Activated B cell treated with CpG ODN at 0.5 μM for 24 hours (primary cell): ENCODE data around the gene NKIRAS2. TPM values are rescaled to one million over a fixed set of nuclear protein-coding genes. Genes with fewer than 3 reads are reported as not detected.

Source experiments
- ATAC-seq: fragments of 200-7000 bp; cut with Tn5 transposase; one replicate; pipeline ENCODE4 v1.10.0; 2021; ENCODE audit warnings: low read depth, mild to moderate bottlenecking, moderate library complexity
- CTCF ChIA-PET: fragments of 350-600 bp; sonication (Branson Sonifier 250); formaldehyde crosslinking; loops from one replicate; lab custom pipeline; 2021; ENCODE audit warnings: antibody characterized with exemption; lab: Charles Lee
- POLR2A ChIA-PET: fragments of 350-600 bp; sonication (Branson Sonifier 250); formaldehyde crosslinking; loops from one replicate; lab custom pipeline; 2021; ENCODE audit warnings: antibody characterized with exemption; lab: Charles Lee
- DNase-seq: peaks from one replicate; pipeline ENCODE4 v3.0.0; 2022
- H3K27ac Mint-ChIP-seq: one replicate; pipeline ENCODE4 v1.8.0; 2020; ENCODE audit warnings: mixed read lengths
- H3K27me3 Mint-ChIP-seq: one replicate; pipeline ENCODE4 v1.8.0; 2021; ENCODE audit warnings: mixed read lengths
- H3K36me3 Mint-ChIP-seq: one replicate; pipeline ENCODE4 v1.8.0; 2021; ENCODE audit warnings: low read depth, mixed read lengths
- H3K4me1 Mint-ChIP-seq: one replicate; pipeline ENCODE4 v1.8.0; 2021; ENCODE audit warnings: mixed read lengths
- H3K4me3 Mint-ChIP-seq: one replicate; pipeline ENCODE4 v1.8.0; 2020; ENCODE audit warnings: mild to moderate bottlenecking, mixed read lengths
- H3K9me3 Mint-ChIP-seq: one replicate; pipeline ENCODE4 v1.8.0; 2020; ENCODE audit warnings: mixed read lengths
- intact Hi-C: fragments of 100-400 bp; cut with micrococcal nuclease; formaldehyde crosslinking; loops from one replicate; pipeline ENCODE4 v1.15.1; 2024
- total RNA-seq: library from RNA; stranded (reverse); gene quantifications from 2 replicates; pipeline ENCODE4 v1.2.3, GENCODE V29; 2022
- TF ChIP-seq, protein P1 (sequence below): fragments of 200-600 bp; IDR thresholded peaks from one replicate; pipeline ENCODE4 v1.8.0; 2022; ENCODE audit warnings: antibody characterized with exemption, mild to moderate bottlenecking

Gene NKIRAS2
- total RNA-seq: 23.9 and 25.8 TPM in 2 replicates

DNA sequence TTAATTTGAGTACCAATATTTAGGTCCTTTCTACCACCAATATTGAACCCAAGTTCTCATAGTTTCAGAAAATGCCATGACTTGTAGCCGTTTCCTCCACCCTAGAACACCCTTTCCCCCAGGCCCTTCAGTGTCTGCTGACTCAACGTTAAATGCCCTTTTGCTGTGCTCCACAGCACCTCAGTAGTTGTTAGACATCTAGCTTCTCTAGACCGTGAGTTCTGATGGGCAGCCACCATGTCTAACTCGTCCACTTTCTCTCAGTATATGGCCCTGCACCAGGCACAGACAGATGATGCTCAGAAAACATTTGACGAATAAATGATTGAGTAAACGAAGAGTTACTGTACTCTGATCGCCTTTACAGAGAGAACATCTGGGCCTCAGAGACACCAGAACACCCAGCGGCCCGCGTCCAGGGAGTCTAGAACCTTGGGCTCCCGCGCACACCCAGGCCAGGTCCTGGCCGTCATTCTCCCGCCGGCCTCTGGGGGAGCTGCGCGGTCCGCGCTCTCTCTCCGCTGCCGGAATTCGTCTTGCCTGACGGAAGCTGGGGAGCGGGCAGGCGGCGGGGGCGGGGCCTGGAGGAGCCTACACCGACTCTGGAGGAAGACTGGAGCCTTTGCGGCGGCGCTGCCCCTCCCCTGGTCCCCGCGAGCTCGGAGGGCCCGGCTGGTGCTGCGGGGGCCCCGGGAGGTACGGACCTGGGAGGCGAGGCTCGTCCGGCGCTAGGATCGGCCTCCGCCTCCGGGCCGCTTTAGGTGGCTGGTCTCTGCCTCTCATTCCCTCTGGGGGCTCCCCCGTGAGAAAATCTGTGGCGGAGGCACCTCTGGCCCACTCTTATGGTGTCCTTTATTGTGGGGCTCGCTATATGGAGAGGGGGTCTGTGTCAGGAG is at the start of gene NKIRAS2:
Gene NKIRAS2, plus strand, starts transcription at position 582 of the 896 bp plus-strand sequence. CDS start 1,488 bp downstream, outside the sequence.
- peaks cover 70% of the 10 kb centered on the region for H3K4me1 Mint-ChIP-seq
- H3K27ac Mint-ChIP-seq: peak within 1 kb of the TSS; percentile 82

DNA sequence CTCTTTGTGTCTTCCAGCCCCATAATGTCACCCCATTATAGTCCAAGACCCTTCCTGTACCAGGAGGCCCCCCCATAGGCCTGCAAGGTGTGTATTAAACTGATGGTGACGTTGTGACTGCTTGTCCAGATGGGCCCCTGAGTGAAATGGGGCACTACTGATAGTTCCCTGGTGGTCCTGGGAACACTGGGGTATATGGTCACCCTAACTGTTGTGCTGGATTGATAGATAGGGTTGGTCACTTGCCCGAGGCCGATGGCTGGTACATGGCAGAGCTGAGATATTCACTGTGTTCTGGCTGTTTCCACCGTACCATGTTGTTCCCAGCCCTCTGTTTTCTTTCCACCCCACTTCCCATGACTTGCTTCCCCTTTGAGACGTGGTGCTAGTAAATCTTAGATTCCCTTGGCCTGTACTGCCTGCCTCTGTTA is 49.0 kb upstream of the NKIRAS2 start:
- H3K4me1 Mint-ChIP-seq: peaks cover 53% of the 10 kb centered on the region
- TF ChIP-seq, protein P1, sequence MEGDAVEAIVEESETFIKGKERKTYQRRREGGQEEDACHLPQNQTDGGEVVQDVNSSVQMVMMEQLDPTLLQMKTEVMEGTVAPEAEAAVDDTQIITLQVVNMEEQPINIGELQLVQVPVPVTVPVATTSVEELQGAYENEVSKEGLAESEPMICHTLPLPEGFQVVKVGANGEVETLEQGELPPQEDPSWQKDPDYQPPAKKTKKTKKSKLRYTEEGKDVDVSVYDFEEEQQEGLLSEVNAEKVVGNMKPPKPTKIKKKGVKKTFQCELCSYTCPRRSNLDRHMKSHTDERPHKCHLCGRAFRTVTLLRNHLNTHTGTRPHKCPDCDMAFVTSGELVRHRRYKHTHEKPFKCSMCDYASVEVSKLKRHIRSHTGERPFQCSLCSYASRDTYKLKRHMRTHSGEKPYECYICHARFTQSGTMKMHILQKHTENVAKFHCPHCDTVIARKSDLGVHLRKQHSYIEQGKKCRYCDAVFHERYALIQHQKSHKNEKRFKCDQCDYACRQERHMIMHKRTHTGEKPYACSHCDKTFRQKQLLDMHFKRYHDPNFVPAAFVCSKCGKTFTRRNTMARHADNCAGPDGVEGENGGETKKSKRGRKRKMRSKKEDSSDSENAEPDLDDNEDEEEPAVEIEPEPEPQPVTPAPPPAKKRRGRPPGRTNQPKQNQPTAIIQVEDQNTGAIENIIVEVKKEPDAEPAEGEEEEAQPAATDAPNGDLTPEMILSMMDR: no peak
- H3K36me3 Mint-ChIP-seq: peaks cover 51% of the 10 kb centered on the region
- ATAC-seq (no peak), DNase-seq (no peak)
- no peak overlapping the region for H3K27ac Mint-ChIP-seq
- no peaks in the 10 kb centered on the region for H3K9me3 Mint-ChIP-seq
- POLR2A ChIA-PET: interaction anchor here (1.7 kb wide), 1 partner anchor 49 kb away, joined by 4 read pairs; the partner anchor contains the start of gene NKIRAS2
- no peak overlapping the region for H3K4me3 Mint-ChIP-seq
- intact Hi-C loops: no loop called here
- CTCF ChIA-PET: no interaction called here
- no peaks in the 10 kb centered on the region for H3K27me3 Mint-ChIP-seq

More for the DNA sequence above, at the start of gene NKIRAS2:
- ChIA-PET CTCF (interaction anchor here (0.6 to 2.1 kb wide), 11 partner anchors 11 to 211 kb away, joined by 3 to 10 read pairs (median 3); partner anchors contain the start of gene ACLY), POLR2A (interaction anchor here (0.7 to 1.9 kb wide), 14 partner anchors 10 to 175 kb away, joined by 3 to 17 read pairs (median 4); partner anchors contain the start of genes CNP, DHX58 and GHDC)
- intact Hi-C loops: loop anchor here (10.0 kb wide), 1 partner anchor 265 kb away; the partner anchor contains the start of gene STAT5A
- Mint-ChIP-seq H3K9me3 (no peaks in the 10 kb centered on the region), H3K4me3 (peak within 1 kb of the TSS; percentile 100), H3K27me3 (no peaks in the 10 kb centered on the region), H3K36me3 (peaks cover 49% of the 10 kb centered on the region)
- ATAC-seq (peak; percentile 77), DNase-seq (peak; percentile 91)
- TF ChIP-seq, protein P1: no peak

DNA sequence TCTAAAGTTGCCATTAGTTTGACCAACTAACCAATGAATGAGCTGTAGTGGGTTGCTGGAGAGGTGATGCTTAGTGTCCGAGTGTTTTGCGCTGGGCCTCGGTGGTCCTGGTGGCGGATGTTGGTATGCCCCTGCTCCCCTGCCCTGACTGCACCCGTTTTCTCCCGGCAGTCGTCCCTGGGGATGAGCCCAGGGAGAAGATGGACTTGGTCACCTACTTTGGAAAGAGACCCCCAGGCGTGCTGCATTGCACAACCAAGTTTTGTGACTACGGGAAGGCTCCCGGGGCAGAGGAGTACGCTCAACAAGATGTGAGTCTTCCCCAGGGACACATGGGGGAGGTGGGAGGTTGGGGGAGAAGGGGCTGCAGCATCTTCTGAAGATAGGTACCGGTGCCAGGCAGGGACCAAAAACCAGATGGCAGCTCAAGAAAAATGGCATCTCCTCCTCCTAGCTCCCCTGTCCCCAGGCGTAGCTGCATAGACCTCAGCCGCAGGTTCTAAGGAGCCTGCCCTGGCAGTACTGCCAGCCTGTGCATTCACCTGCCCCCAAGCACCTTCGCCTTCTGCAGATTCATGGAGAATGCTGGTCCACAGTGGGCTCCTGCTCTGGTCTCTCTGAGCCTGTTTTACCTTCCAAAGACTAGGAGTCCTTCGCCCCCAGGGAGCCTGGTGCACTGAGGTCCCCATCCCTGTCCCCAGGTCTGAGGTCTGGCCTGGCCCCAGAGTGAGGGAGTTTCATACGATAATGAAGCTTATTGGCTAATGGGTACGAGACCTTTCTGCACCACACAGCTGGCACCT is 48.0 kb upstream of the NKIRAS2 start:
- peaks cover 60% of the 10 kb centered on the region for H3K36me3 Mint-ChIP-seq
- ATAC-seq: no peak
- intact Hi-C loops: no loop called here

DNA sequence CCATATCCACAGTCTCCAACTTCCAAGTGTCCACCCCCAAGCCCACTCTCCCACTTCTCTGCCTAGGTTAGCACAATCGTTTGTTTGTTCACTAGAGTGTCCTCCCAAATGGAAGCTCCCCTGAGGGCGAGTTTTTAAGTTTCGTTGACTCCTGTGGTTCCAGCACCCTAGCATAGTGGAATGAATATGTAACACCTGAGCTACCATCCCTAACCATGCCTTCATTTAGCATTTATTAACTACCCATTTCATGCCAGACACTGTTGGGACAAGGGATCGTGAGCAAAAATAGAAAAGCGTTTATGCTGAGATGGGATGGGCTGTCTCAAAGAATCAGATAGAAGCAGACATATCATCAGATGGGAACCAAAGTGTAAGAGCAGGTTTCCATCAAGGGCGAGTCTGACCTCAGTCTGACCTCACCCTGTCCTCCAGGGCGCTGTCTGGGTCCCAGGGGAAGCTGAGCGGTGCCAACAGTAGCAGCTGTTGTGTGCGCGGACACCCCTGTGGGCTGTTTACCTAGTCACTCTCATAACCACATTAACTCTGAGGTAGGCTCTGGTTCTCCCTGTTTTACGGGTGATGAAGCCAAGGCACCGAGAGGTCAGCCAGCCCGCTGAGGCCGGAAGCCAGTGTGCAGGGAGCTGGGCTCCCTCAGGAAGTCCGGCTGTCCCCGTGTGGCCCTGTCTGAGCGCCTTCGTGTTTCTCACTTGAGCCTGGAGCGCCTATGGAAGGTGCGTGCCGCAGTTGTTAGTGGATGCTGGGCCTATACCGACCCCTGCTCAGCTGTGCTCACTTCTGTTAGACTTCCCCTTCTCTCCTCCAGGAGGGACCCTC is 47.1 kb upstream of the NKIRAS2 start:
- Mint-ChIP-seq H3K4me1 (peaks cover 61% of the 10 kb centered on the region), H3K36me3 (peaks cover 68% of the 10 kb centered on the region), H3K9me3 (no peaks in the 10 kb centered on the region), H3K4me3 (peak overlapping the region; percentile 25), H3K27me3 (no peaks in the 10 kb centered on the region), H3K27ac (peak overlapping the region; percentile 56)
- peak; percentile 30 for DNase-seq
- CTCF ChIA-PET: interaction anchor here (0.9 kb wide), 1 partner anchor 10 kb away, joined by 3 read pairs; no protein-coding TSS in a partner anchor
- intact Hi-C loops: no loop called here
- ATAC-seq: peak; percentile 87
- POLR2A ChIA-PET: interaction anchor here (0.6 to 2.2 kb wide), 5 partner anchors 14 to 321 kb away, joined by 3 to 12 read pairs (median 4); partner anchors contain the start of genes DNAJC7, KAT2A and NKIRAS2
- TF ChIP-seq, protein P1: no peak

More for the DNA sequence above, 48.0 kb upstream of the NKIRAS2 start:
- TF ChIP-seq, protein P1: no peak
- H3K4me1 Mint-ChIP-seq: peaks cover 59% of the 10 kb centered on the region
- no peaks in the 10 kb centered on the region for H3K27me3 Mint-ChIP-seq
- peak overlapping the region; percentile 41 for H3K27ac Mint-ChIP-seq
- ChIA-PET POLR2A (interaction anchor here (0.6 to 2.2 kb wide), 3 partner anchors 13 to 149 kb away, joined by 3 to 12 read pairs (median 4); partner anchors contain the start of genes DNAJC7 and KAT2A), CTCF (interaction anchor here (0.9 kb wide), 1 partner anchor 10 kb away, joined by 3 read pairs; no protein-coding TSS in a partner anchor)
- H3K9me3 Mint-ChIP-seq: no peaks in the 10 kb centered on the region
- peak overlapping the region; percentile 25 for H3K4me3 Mint-ChIP-seq
- no peak for DNase-seq
